IMR-90 (cell line): Measurements from ENCODE around the gene ACOX2. TPM values are rescaled to one million over a fixed set of nuclear protein-coding genes. Genes with fewer than 3 reads are reported as not detected.

Source experiments
- ATAC-seq: fragments of 200-7000 bp; cut with Tn5 transposase; 2 replicates; pipeline ENCODE4 v1.9.1; 2020; ENCODE audit warnings: low read depth, mild to moderate bottlenecking, moderate library complexity
- BruUV-seq: library from RNA; stranded (reverse); fragments of 400-500 nt; replicated peaks from 2 replicates; lab custom pipeline; 2021; lab: Mats Ljungman, UMichigan
- CTCF ChIA-PET: fragments of 300-600 bp; formaldehyde crosslinking; extraction: SDS; loops from one replicate; lab custom pipeline; 2021; ENCODE audit warnings: antibody characterized with exemption; lab: Yijun Ruan, JAX
- POLR2A ChIA-PET: fragments of 300-600 bp; sonication (Branson Sonifier 250); formaldehyde crosslinking; loops from one replicate; lab custom pipeline; 2022; ENCODE audit warnings: antibody characterized with exemption; ENCODE audit not compliant: unreplicated experiment; lab: Charles Lee
- DNase-seq: peaks from one replicate; pipeline ENCODE4 v3.0.0; 2013
- H2AFZ ChIP-seq: replicated peaks from 2 replicates; pipeline ENCODE3; 2013; ENCODE audit warnings: low read length, mild to moderate bottlenecking; ENCODE audit not compliant: poor library complexity
- H2AK5ac ChIP-seq: 2 replicates; pipeline ENCODE4 v1.6.1; 2013; ENCODE audit warnings: low read depth, low read length, inconsistent platforms
- H2AK9ac ChIP-seq: replicated peaks from 2 replicates; pipeline ENCODE3; 2013; ENCODE audit warnings: mild to moderate bottlenecking, low read depth, low read length, moderate library complexity; ENCODE audit not compliant: poor library complexity
- H2BK120ac ChIP-seq: 2 replicates; pipeline ENCODE4 v1.6.1; 2013; ENCODE audit warnings: low read depth, low read length, inconsistent platforms
- H2BK15ac ChIP-seq: 3 replicates; pipeline ENCODE4 v1.6.1; 2013; ENCODE audit warnings: low read depth, low read length, inconsistent platforms
- H2BK20ac ChIP-seq: 2 replicates; pipeline ENCODE4 v1.6.1; 2013; ENCODE audit warnings: low read depth, mild to moderate bottlenecking, inconsistent platforms, low read length, moderate library complexity
- H2BK5ac ChIP-seq: 2 replicates; pipeline ENCODE4 v1.6.1; 2013; ENCODE audit warnings: mild to moderate bottlenecking, low read depth, low read length, inconsistent platforms; ENCODE audit not compliant: poor library complexity, severe bottlenecking
- H3K14ac ChIP-seq: replicated peaks from 2 replicates; pipeline ENCODE4 v1.6.1; 2013; ENCODE audit warnings: low read depth, low read length, inconsistent platforms
- H3K18ac ChIP-seq: 2 replicates; pipeline ENCODE4 v1.6.1; 2013; ENCODE audit warnings: low read depth, low read length, control low read depth
- H3K23ac ChIP-seq: 2 replicates; pipeline ENCODE4 v1.6.1; 2013; ENCODE audit warnings: low read depth, low read length, inconsistent platforms
- H3K27ac ChIP-seq: 2 replicates; pipeline ENCODE4 v1.5.1; 2013; ENCODE audit warnings: mild to moderate bottlenecking, control low read depth, low read length; ENCODE audit not compliant: insufficient read depth
- H3K27me3 ChIP-seq: 2 replicates; pipeline ENCODE4 v1.6.1; 2013; ENCODE audit warnings: low read length; ENCODE audit not compliant: control insufficient read depth, insufficient read depth
- H3K36me3 ChIP-seq: 2 replicates; pipeline ENCODE4 v1.6.1; 2013; ENCODE audit warnings: low read length, mixed read lengths; ENCODE audit not compliant: control insufficient read depth, insufficient read depth
- H3K4ac ChIP-seq: 2 replicates; pipeline ENCODE4 v1.6.1; 2013; ENCODE audit warnings: low read depth, low read length, inconsistent platforms
- H3K4me1 ChIP-seq: 2 replicates; pipeline ENCODE4 v1.6.1; 2013; ENCODE audit warnings: low read length, mixed read lengths; ENCODE audit not compliant: control insufficient read depth, insufficient read depth
- H3K4me2 ChIP-seq: 2 replicates; pipeline ENCODE4 v1.6.1; 2013; ENCODE audit warnings: low read depth, mild to moderate bottlenecking, control low read depth, low read length, moderate library complexity
- H3K4me3 ChIP-seq: 2 replicates; pipeline ENCODE4 v1.5.1; 2013; ENCODE audit warnings: low read depth, mild to moderate bottlenecking, control low read depth, low read length, moderate library complexity; ENCODE audit not compliant: insufficient read depth
- H3K56ac ChIP-seq: 2 replicates; pipeline ENCODE4 v1.6.1; 2013; ENCODE audit warnings: low read length, inconsistent platforms; ENCODE audit not compliant: insufficient read depth; ENCODE audit errors: extremely low read depth
- H3K79me1 ChIP-seq, 2 experiments: 2 replicates each; pipeline ENCODE4 v1.6.1; 2013; ENCODE audit warnings: low read length in 2 of 2, inconsistent platforms in 1 of 2, low read depth in 1 of 2
- H3K9ac ChIP-seq: 2 replicates; pipeline ENCODE4 v1.6.1; 2013; ENCODE audit warnings: low read depth, low read length, control low read depth
- H3K9me1 ChIP-seq: 2 replicates; pipeline ENCODE4 v1.6.1; 2013; ENCODE audit warnings: low read length, inconsistent platforms; ENCODE audit not compliant: insufficient read depth
- H3K9me3 ChIP-seq: 2 replicates; pipeline ENCODE4 v1.6.1; 2013; ENCODE audit warnings: low read length; ENCODE audit not compliant: control insufficient read depth, insufficient read depth
- H4K20me1 ChIP-seq: 2 replicates; pipeline ENCODE4 v1.6.1; 2013; ENCODE audit warnings: low read length, inconsistent platforms; ENCODE audit not compliant: insufficient read depth
- H4K5ac ChIP-seq: 2 replicates; pipeline ENCODE4 v1.6.1; 2013; ENCODE audit warnings: mild to moderate bottlenecking, low read depth, low read length, control low read depth
- H4K8ac ChIP-seq, 2 experiments: 2 replicates each; pipeline ENCODE4 v1.6.1; 2013; ENCODE audit warnings: low read depth in 2 of 2, low read length in 2 of 2, control low read depth in 1 of 2, inconsistent platforms in 1 of 2
- H4K91ac ChIP-seq: 2 replicates; pipeline ENCODE4 v1.6.1; 2013; ENCODE audit warnings: low read depth, low read length, inconsistent platforms; ENCODE audit not compliant: insufficient read depth
- BHLHE40 ChIP-seq: fragments of 150-350 bp; IDR thresholded peaks from 2 replicates; pipeline ENCODE4 v1.6.1; 2016; ENCODE audit warnings: mild to moderate bottlenecking, low read depth, low read length
- CEBPB ChIP-seq: IDR thresholded peaks from 2 replicates; pipeline ENCODE4 v1.6.1; 2012; ENCODE audit warnings: low read depth, low read length, improper control_type of control experiment
- CHD1 ChIP-seq: IDR thresholded peaks from 2 replicates; pipeline ENCODE4 v1.6.1; 2012; ENCODE audit warnings: low read depth, low read length, improper control_type of control experiment
- CTCF ChIP-seq: conservative IDR thresholded peaks from 2 replicates; pipeline ENCODE4 v1.5.1; 2012; ENCODE audit warnings: mild to moderate bottlenecking, low read depth, low read length, improper control_type of control experiment
- FOS ChIP-seq: fragments of 150-350 bp; IDR thresholded peaks from 2 replicates; pipeline ENCODE4 v1.6.1; 2016; ENCODE audit warnings: low read depth, low read length
- MAFK ChIP-seq: IDR thresholded peaks from 2 replicates; pipeline ENCODE4 v1.6.1; 2012; ENCODE audit warnings: low read depth, low read length, improper control_type of control experiment
- MAZ ChIP-seq: IDR thresholded peaks from 2 replicates; pipeline ENCODE4 v1.6.1; 2012; ENCODE audit warnings: low read depth, mild to moderate bottlenecking, low read length, improper control_type of control experiment, moderate library complexity, borderline replicate concordance
- MXI1 ChIP-seq: IDR thresholded peaks from 2 replicates; pipeline ENCODE4 v1.6.1; 2012; ENCODE audit warnings: low read depth, mild to moderate bottlenecking, low read length, moderate library complexity, borderline replicate concordance
- NFE2L2 ChIP-seq: fragments of 150-350 bp; IDR thresholded peaks from 2 replicates; pipeline ENCODE4 v1.6.1; 2016; ENCODE audit warnings: low read depth, mild to moderate bottlenecking, low read length
- POLR2A ChIP-seq: IDR thresholded peaks from 2 replicates; pipeline ENCODE4 v1.6.1; 2012; ENCODE audit warnings: mild to moderate bottlenecking, low read depth, low read length
- RAD21 ChIP-seq: IDR thresholded peaks from 2 replicates; pipeline ENCODE4 v1.6.1; 2012; ENCODE audit warnings: low read length, improper control_type of control experiment
- RCOR1 ChIP-seq: IDR thresholded peaks from 2 replicates; pipeline ENCODE4 v1.6.1; 2012; ENCODE audit warnings: mild to moderate bottlenecking, low read length, improper control_type of control experiment; ENCODE audit not compliant: insufficient replicate concordance
- RFX5 ChIP-seq: IDR thresholded peaks from 2 replicates; pipeline ENCODE4 v1.8.0; 2012; ENCODE audit warnings: low read depth, mild to moderate bottlenecking, low read length, moderate library complexity
- SMC3 ChIP-seq: fragments of 150-350 bp; IDR thresholded peaks from 2 replicates; pipeline ENCODE4 v1.6.1; 2016; ENCODE audit warnings: low read depth, mild to moderate bottlenecking, antibody characterized with exemption, low read length, moderate library complexity
- USF2 ChIP-seq: fragments of 150-350 bp; IDR thresholded peaks from 2 replicates; pipeline ENCODE4 v1.6.1; 2017; ENCODE audit warnings: mild to moderate bottlenecking, antibody characterized with exemption, low read length, low read depth
- WGBS, 2 experiments: methylation state at CpG; one replicate each; pipeline versions ENCODE4 v1.1.5 to v1.1.7; 2013; ENCODE audit warnings: missing lambda C conversion rate in 2 of 2; ENCODE audit not compliant: insufficient read length in 1 of 2; ENCODE audit errors: extremely low coverage in 2 of 2; 5-methylcytosine and 5-hydroxymethylcytosine counted together
- dilution Hi-C: fragments of 300-500 bp; cut with HindIII; formaldehyde crosslinking; loops from one replicate; pipeline ENCODE4 v1.14.3; 2018; ENCODE audit warnings: low sequenced_read_pairs; ENCODE audit not compliant: unreplicated experiment
- in situ Hi-C: fragments of 300-500 bp; cut with MboI; formaldehyde crosslinking; loops from 3 replicates; pipeline ENCODE4 v1.14.3; 2019; ENCODE audit warnings: low sequenced_read_pairs, inconsistent platforms, mixed read lengths
- intact Hi-C: fragments of 100-400 bp; cut with micrococcal nuclease; formaldehyde crosslinking; loops from 2 replicates; pipeline ENCODE4 v1.10.0; 2022
- polyA plus RNA-seq, 3 experiments: library from polyadenylated mRNA; depleted of rRNA; stranded (reverse); fragments of >200 nt; gene quantifications; 2 replicates each; pipeline ENCODE4 v1.2.3, GENCODE V29; 2012; ENCODE audit warnings: low replicate concordance in 1 of 3
- total RNA-seq: library from RNA; depleted of rRNA; stranded (reverse); fragments of >200 nt; gene quantifications from 2 replicates; pipeline ENCODE4 v1.2.3, GENCODE V29; 2012
- TF ChIP-seq, protein P1 (sequence below): fragments of 150-350 bp; IDR thresholded peaks from 2 replicates; pipeline ENCODE4 v1.6.1; 2016; ENCODE audit warnings: low read depth, mild to moderate bottlenecking, low read length, moderate library complexity, borderline replicate concordance

The ACOX2 gene
- total and polyA plus RNA-seq, 2 of the 4 experiments (the other 2 are of a cell fraction) = 15.6 to 32.9 TPM

DNA sequence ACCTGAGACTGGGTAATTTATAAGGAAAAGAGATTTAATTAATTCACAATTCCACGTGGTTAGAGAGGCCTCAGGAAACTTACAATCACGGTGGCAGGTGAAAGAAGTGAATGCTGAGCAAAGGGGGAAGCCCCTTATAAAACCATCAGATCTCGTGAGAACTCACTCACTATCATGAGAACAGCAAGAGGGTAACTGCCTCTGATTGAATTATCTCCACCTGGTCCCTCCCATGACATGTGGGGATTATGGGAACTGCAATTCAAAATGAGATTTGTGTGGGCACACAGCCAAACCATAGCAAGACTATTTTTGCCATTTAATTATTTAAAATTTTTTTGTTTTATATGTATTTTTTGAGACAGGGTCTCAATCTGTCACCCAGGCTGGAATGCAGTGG, 72.1 kb downstream of the ACOX2 start:
- Histone ChIP-seq H2AK5ac (no peak overlapping the region), H3K79me1 (no peaks in the 10 kb centered on the region), H3K36me3 (no peaks in the 10 kb centered on the region), H3K4me2 (no peak overlapping the region), H3K23ac (no peak overlapping the region), H3K27ac (no peak overlapping the region), H3K4me3 (no peak overlapping the region), H3K4ac (no peak overlapping the region), H2BK120ac (no peak overlapping the region), H4K8ac (no peak overlapping the region), H3K56ac (no peak overlapping the region), H4K5ac (no peak overlapping the region), H3K18ac (no peak overlapping the region), H2BK20ac (no peak overlapping the region), H3K14ac (no peak overlapping the region), H3K4me1 (peaks cover 4% of the 10 kb centered on the region; the same call in 1 of the 2 replicates), H2AK9ac (no peak overlapping the region), H3K9me1 (no peaks in the 10 kb centered on the region), H2BK15ac (no peak overlapping the region), H3K9me3 (no peaks in the 10 kb centered on the region), H2AFZ (no peak overlapping the region), H4K20me1 (no peaks in the 10 kb centered on the region), H3K9ac (no peak overlapping the region), H2BK5ac (no peak overlapping the region), H3K27me3 (no peaks in the 10 kb centered on the region), H4K91ac (no peak overlapping the region)
- dilution Hi-C loops = no loop called here
- in situ Hi-C loops = no loop called here
- TF ChIP-seq USF2 (no peak), MAFK (no peak), MXI1 (no peak), FOS (no peak), NFE2L2 (no peak), RFX5 (no peak), CTCF (no peak), CHD1 (no peak), SMC3 (no peak), POLR2A (no peak), MAZ (no peak), RAD21 (no peak), CEBPB (no peak), BHLHE40 (no peak), RCOR1 (no peak)
- TF ChIP-seq, protein P1, sequence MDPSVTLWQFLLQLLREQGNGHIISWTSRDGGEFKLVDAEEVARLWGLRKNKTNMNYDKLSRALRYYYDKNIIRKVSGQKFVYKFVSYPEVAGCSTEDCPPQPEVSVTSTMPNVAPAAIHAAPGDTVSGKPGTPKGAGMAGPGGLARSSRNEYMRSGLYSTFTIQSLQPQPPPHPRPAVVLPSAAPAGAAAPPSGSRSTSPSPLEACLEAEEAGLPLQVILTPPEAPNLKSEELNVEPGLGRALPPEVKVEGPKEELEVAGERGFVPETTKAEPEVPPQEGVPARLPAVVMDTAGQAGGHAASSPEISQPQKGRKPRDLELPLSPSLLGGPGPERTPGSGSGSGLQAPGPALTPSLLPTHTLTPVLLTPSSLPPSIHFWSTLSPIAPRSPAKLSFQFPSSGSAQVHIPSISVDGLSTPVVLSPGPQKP = no peak
- ChIA-PET CTCF (no interaction called here), POLR2A (no interaction called here)
- BruUV-seq = no TSS peak
- intact Hi-C loops = no loop called here
- no CpG with 5 or more reads among the region's 3 CpGs for WGBS, 2 experiments
- ATAC-seq (no peak), DNase-seq (no peak)
